ENCODE data around the gene SPON1.

SPON1 gene

GRCh38 chr11:14254533-14255237 is 292.2 kb downstream of the SPON1 start:
- Histone ChIP-seq H3K27ac (ENCODE audit: low read depth, low read length) (no peak overlapping the region), H2AFZ (ENCODE audit: low read depth, low read length, severe bottlenecking) (no peak overlapping the region), H3K27me3 (ENCODE audit: low read length) (no peaks in the 10 kb centered on the region), H3K4me2 (ENCODE audit: low read depth, low read length, poor library complexity, severe bottlenecking) (no peak overlapping the region), H3K79me2 (ENCODE audit: insufficient read depth, low read length) (no peaks in the 10 kb centered on the region), H3K9me3 (ENCODE audit: insufficient read depth, low read length) (no peaks in the 10 kb centered on the region), H4K20me1 (ENCODE audit: low read depth, low read length) (no peaks in the 10 kb centered on the region), H3K9me2 (replicated peaks; ENCODE audit: insufficient read depth, low read length) (no peaks in the 10 kb centered on the region), H3K36me3 (ENCODE audit: low read length) (no peaks in the 10 kb centered on the region), H3F3A (ENCODE audit: insufficient read depth) (peaks cover 8% of the 10 kb centered on the region; the same call in 1 of the 2 replicates), H3K9ac (ENCODE audit: low read length) (no peak overlapping the region), H3K4me3 (ENCODE audit: insufficient read depth, low read length, poor library complexity, severe bottlenecking) (no peak overlapping the region)
- no peak for TF ChIP-seq EZH2phosphoT487 (conservative IDR thresholded peaks at IDR 0.05; ENCODE audit: low read length)
- TF ChIP-seq CTCF (IDR thresholded peaks at IDR 0.05; ENCODE audit: insufficient read depth, low read length, poor library complexity, severe bottlenecking), result no peak

GRCh38 chr11:14255238-14255534 is 292.7 kb downstream of the SPON1 start:
- H3K9me3 ChIP-seq (ENCODE audit: insufficient read depth, low read length), result no peaks in the 10 kb centered on the region
- no peak overlapping the region for H3K4me2 ChIP-seq (ENCODE audit: low read depth, low read length, poor library complexity, severe bottlenecking)
- no peak overlapping the region for H3K27ac ChIP-seq (ENCODE audit: low read depth, low read length)
- no peaks in the 10 kb centered on the region for H3K27me3 ChIP-seq (ENCODE audit: low read length)
- no peak overlapping the region for H3K4me3 ChIP-seq (ENCODE audit: insufficient read depth, low read length, poor library complexity, severe bottlenecking)
- H3K79me2 ChIP-seq (ENCODE audit: insufficient read depth, low read length), result no peaks in the 10 kb centered on the region
- no peak for TF ChIP-seq EZH2phosphoT487 (conservative IDR thresholded peaks at IDR 0.05; ENCODE audit: low read length)
- TF ChIP-seq CTCF (IDR thresholded peaks at IDR 0.05; ENCODE audit: insufficient read depth, low read length, poor library complexity, severe bottlenecking), result no peak
- H3F3A ChIP-seq (ENCODE audit: insufficient read depth), result peaks cover 11% of the 10 kb centered on the region; the same call in 1 of the 2 replicates
- H4K20me1 ChIP-seq (ENCODE audit: low read depth, low read length), result no peaks in the 10 kb centered on the region
- no peak overlapping the region for H2AFZ ChIP-seq (ENCODE audit: low read depth, low read length, severe bottlenecking)
- H3K9ac ChIP-seq (ENCODE audit: low read length), result no peak overlapping the region
- no peaks in the 10 kb centered on the region for H3K36me3 ChIP-seq (ENCODE audit: low read length)
- no peaks in the 10 kb centered on the region for H3K9me2 ChIP-seq (replicated peaks; ENCODE audit: insufficient read depth, low read length)

- Histone ChIP-seq H4K20me1 (ENCODE audit: low read depth, low read length) (no peaks in the 10 kb centered on the region), H3K4me2 (ENCODE audit: low read depth, low read length, poor library complexity, severe bottlenecking) (no peak overlapping the region), H2AFZ (ENCODE audit: low read depth, low read length, severe bottlenecking) (no peak overlapping the region), H3K9me2 (replicated peaks; ENCODE audit: insufficient read depth, low read length) (no peaks in the 10 kb centered on the region), H3K27ac (ENCODE audit: low read depth, low read length) (no peak overlapping the region), H3K79me2 (ENCODE audit: insufficient read depth, low read length) (no peaks in the 10 kb centered on the region), H3K9ac (ENCODE audit: low read length) (no peak overlapping the region), H3K9me3 (ENCODE audit: insufficient read depth, low read length) (no peaks in the 10 kb centered on the region), H3F3A (ENCODE audit: insufficient read depth) (peaks cover 35% of the 10 kb centered on the region), H3K4me3 (ENCODE audit: insufficient read depth, low read length, poor library complexity, severe bottlenecking) (no peak overlapping the region), H3K27me3 (ENCODE audit: low read length) (no peaks in the 10 kb centered on the region), H3K36me3 (ENCODE audit: low read length) (no peaks in the 10 kb centered on the region)
- TF ChIP-seq EZH2phosphoT487 (conservative IDR thresholded peaks at IDR 0.05; ENCODE audit: low read length), result no peak
- TF ChIP-seq CTCF (IDR thresholded peaks at IDR 0.05; ENCODE audit: insufficient read depth, low read length, poor library complexity, severe bottlenecking), result no peak
These were observed 295.9 kb downstream of the SPON1 start for GRCh38 chr11:14258221-14258935.
